Measurements from ENCODE around the gene ENTPD6. TPM values are rescaled to one million over a fixed set of nuclear protein-coding genes. Genes with fewer than 3 reads are reported as not detected.

ENTPD6 gene
- total and polyA plus RNA-seq, 10 donors = 23.0 to 49.6 (median 35.6) TPM

- Histone ChIP-seq H3K4me1 (peaks cover 0 to 9% (median 0%) of the 10 kb centered on the region in 6 donors), H3K27me3 (replicated peaks in 1 of 7) (no peaks in the 10 kb centered on the region), H3K27ac (no peak overlapping the region), H3K4me3 (no peak overlapping the region), H3K9me3 (no peaks in the 10 kb centered on the region), H3K36me3 (peaks cover 0 to 86% (median 27%) of the 10 kb centered on the region in 6 donors)
- TF ChIP-seq CTCF (IDR thresholded peaks at IDR 0.05 in 8 of 11, conservative IDR thresholded peaks at IDR 0.05 in 3 of 11) (no peak), POLR2A (IDR thresholded peaks at IDR 0.05) (no peak), POLR2AphosphoS5 (IDR thresholded peaks at IDR 0.05) (no peak)
- no peak for DNase-seq
- intact Hi-C loops (cut with DNase I; ENCODE audit: low total_unique reads) = no loop called here
- WGBS, 5 donors = 87 to 95% (median 92%) methylated on average over 28 to 29 of the region's 29 CpGs
Measured at GRCh38 chr20:25221592-25222460, 26.3 kb downstream of the ENTPD6 start.

GRCh38 chr20:25222461-25223178 lies 27.1 kb downstream of the ENTPD6 start:
- Histone ChIP-seq H3K4me3 (no peak overlapping the region), H3K27me3 (replicated peaks in 1 of 7) (no peaks in the 10 kb centered on the region), H3K9me3 (no peaks in the 10 kb centered on the region), H3K4me1 (peaks cover 0 to 17% (median 0%) of the 10 kb centered on the region in 6 donors), H3K27ac (peak overlapping the region in 1 of 8 donors; percentile 12), H3K36me3 (peaks cover 0 to 80% (median 24%) of the 10 kb centered on the region in 6 donors)
- intact Hi-C loops (cut with DNase I; ENCODE audit: low total_unique reads) = no loop called here
- 68 to 83% (median 78%) methylated on average over 18 to 21 of the region's 21 CpGs for WGBS, 5 donors
- DNase-seq = peak; percentile 74
- TF ChIP-seq POLR2A (IDR thresholded peaks at IDR 0.05) (no peak), CTCF (IDR thresholded peaks at IDR 0.05 in 8 of 11, conservative IDR thresholded peaks at IDR 0.05 in 3 of 11) (no peak), POLR2AphosphoS5 (IDR thresholded peaks at IDR 0.05) (no peak)

GRCh38 chr20:25223179-25223661 lies 27.7 kb downstream of the ENTPD6 start:
- no peaks in the 10 kb centered on the region for H3K27me3 ChIP-seq (replicated peaks in 1 of 7)
- DNase-seq = no peak
- no peak overlapping the region for H3K4me3 ChIP-seq
- TF ChIP-seq POLR2AphosphoS5 (IDR thresholded peaks at IDR 0.05) = no peak
- TF ChIP-seq CTCF (IDR thresholded peaks at IDR 0.05 in 8 of 11, conservative IDR thresholded peaks at IDR 0.05 in 3 of 11) = no peak
- no peak for TF ChIP-seq POLR2A (IDR thresholded peaks at IDR 0.05)
- H3K4me1 ChIP-seq = peaks cover 0 to 18% (median 0%) of the 10 kb centered on the region in 6 donors
- peak overlapping the region in 1 of 8 donors; percentile 12 for H3K27ac ChIP-seq
- intact Hi-C loops (cut with DNase I; ENCODE audit: low total_unique reads) = no loop called here
- 76 to 85% (median 82%) methylated on average over 8 of the region's 8 CpGs for WGBS, 5 donors
- H3K36me3 ChIP-seq = peaks cover 0 to 74% (median 21%) of the 10 kb centered on the region in 6 donors
- H3K9me3 ChIP-seq = no peaks in the 10 kb centered on the region

All from spleen (tissue), 11 donors.